NCI-H2107 treated with DMSO at 0.1 percent for 48 hours (cell line): ENCODE measurements around the gene TMEM247.
"Not testable (repeated sequence)": the region's sequence is repeated elsewhere in the genome, so short reads cannot be mapped to it uniquely, and the experiment has no call there.

Source experiments
- DNase-seq: peaks from one replicate; lab custom pipeline; 2025; ENCODE audit not compliant: unreplicated experiment; lab: John Stamatoyannopoulos, UW

Gene TMEM247

GRCh38 chr2:46509804-46510203, 30.4 kb downstream of the TMEM247 start:
- no peak for DNase-seq

GRCh38 chr2:46510598-46511177, 31.3 kb downstream of the TMEM247 start:
- no peak for DNase-seq

DNA sequence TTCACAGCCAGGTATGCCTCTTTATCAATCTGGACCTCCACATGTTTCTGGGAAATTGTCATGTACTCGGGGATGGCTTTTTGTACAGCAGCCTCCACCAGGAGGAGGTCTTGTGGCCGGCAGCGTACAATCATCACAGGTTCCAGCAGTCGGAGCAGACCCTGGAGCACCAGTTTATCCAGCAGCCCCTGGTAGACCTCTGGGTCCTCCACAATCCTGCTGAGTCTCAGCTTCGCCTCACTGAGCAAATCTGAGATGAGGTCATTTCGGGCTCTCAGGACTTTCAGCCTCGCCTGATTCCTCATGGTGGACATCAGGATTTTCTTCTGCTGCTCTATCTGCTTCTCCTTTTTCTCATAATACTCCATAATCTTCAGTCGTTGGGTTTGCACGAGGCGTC, 32.8 kb downstream of the TMEM247 start:
- DNase-seq = no peak

- no peak for DNase-seq
These were observed 35.4 kb downstream of the TMEM247 start for GRCh38 chr2:46514738-46515137.

GRCh38 chr2:46517485-46517884, 38.1 kb downstream of the TMEM247 start:
- no peak for DNase-seq

DNA sequence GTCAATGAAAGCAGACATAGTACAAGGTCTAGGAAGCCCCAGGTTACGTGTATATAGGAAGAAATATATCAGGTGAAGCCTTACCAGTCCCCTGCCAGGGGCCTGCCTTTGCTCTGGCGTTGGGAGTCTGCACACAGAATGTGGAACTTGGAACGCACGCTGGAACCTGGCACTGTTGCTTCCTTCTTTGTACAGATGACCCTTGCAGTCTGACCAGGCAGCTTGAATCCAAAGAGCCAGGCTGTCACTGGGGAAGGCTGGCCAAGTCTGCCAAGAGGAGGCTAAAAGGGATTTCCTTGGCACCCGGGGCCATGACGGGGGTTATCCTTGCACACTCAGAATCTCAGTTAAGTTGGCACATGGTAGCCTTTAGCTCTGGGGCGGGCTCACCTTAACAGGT, 39.5 kb downstream of the TMEM247 start:
- DNase-seq = no peak

DNA sequence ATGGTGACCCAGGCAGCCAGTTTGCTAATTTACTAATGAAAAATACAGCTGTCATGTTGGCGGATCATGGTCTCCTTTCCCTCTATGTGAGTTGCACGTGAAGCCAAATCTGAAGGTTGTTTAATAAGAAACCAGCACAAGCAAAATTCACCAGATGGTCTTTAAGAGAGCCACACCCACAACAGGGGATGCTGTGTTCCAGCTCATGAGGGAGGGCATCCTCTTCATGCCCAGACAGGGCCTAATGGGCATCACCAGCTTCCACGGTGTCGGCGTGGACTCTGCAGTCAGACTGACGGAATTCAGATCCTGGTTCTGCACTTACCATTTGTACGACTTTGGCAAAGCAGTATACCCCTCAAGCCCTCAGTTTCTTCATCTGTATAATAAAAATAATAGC, 39.9 kb downstream of the TMEM247 start:
- no peak for DNase-seq

DNA sequence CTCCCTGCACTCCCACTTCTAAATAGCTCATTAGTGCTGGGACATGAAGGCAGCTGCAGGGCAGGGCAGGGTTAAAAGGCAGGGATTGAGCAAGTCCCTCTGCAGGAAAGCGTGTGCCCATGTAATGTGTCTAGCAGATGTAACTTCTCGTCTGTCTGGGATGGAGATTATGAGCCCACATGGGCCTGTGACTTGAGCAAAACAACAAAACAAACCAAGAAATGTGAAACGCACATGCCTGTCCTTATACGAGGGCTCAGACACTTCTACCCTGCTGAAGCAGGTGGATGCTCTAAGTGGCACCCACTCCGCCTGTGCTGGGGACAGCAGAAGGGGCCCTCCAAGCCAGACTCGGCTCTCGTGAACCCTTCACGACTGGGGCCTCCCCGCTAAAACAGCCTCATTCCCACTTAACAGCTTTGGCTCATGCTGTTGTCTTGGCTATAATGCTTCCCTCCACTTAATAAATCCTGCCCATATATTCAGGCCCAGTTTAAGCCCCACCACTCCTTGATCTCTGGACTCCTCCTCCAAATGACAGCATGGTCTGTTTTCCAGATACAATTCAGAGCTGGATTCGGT, 40.9 kb downstream of the TMEM247 start:
- no peak for DNase-seq

DNA sequence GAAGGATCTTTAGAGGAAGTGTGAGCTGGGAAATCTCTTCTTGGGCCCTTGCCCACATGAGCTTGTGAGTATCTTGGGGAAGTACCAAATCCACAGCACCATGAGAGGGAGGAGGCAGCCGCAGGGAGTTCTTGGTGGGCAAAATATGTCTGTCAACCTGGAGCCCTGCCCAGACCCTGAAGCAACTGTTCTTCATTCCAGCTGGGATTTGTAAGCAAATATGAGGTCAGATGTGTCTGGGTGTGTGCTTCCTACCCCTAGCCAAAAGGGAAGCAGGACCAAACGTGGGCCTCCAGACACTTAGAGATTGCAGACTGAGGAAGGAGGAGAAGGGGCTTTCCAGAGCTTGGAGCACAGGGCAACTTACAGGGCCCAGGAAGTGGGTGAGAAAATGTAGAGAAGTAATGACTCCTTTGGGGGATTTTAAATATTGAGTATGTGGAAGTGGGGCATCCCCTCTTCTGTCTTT, 41.9 kb downstream of the TMEM247 start:
- DNase-seq = no peak

GRCh38 chr2:46522385-46522784, 43.0 kb downstream of the TMEM247 start:
- DNase-seq = not testable (repeated sequence)

GRCh38 chr2:46525522-46526155, 46.3 kb downstream of the TMEM247 start:
- no peak for DNase-seq

GRCh38 chr2:46528880-46529279, 49.5 kb downstream of the TMEM247 start:
- DNase-seq = no peak

DNA sequence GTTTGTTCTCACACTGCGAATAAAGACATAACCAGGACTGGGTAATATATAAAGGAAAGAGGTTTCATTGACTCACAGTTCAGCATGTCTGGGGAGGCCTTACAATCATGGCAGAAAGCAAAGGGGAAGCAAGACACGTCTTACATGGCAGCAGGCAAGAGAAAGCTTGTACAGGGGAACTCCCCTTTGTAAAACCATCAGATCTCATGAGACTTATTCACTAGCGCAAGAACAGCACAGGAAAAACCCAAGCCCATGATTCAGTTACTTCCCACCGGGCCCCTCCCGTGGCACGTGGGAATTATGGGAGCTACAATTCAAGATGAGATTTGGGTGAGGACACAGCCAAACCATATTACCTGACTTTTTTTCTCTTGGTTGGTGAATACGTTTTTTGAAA, 51.3 kb downstream of the TMEM247 start:
- no peak for DNase-seq

- DNase-seq = no peak
These were observed 52.5 kb downstream of the TMEM247 start for GRCh38 chr2:46531863-46532262.
